SH-SY5Y (cell line): ENCODE results near the gene CCNF.

ENCODE experiments used
- GATA2 ChIP-seq: IDR thresholded peaks from 2 replicates; pipeline ENCODE4 v1.6.1; 2011; ENCODE audit warnings: mild to moderate bottlenecking, low read depth, low read length
- GATA3 ChIP-seq: IDR thresholded peaks from 2 replicates; pipeline ENCODE4 v1.6.1; 2011; ENCODE audit warnings: low read depth, mild to moderate bottlenecking, low read length, moderate library complexity

- TF ChIP-seq GATA2 (no peak), GATA3 (no peak)
These were observed 41.0 kb downstream of the CCNF start for GRCh38 chr16:2470234-2470601.
